ENCODE results near the gene CCR8. TPM values are rescaled to one million over a fixed set of nuclear protein-coding genes. Genes with fewer than 3 reads are reported as not detected.
"Not testable (repeated sequence)": the region's sequence is repeated elsewhere in the genome, so short reads cannot be mapped to it uniquely, and the experiment has no call there.

The CCR8 gene
- total and polyA plus RNA-seq, 2 experiments from 2014 or later: not detected

DNA sequence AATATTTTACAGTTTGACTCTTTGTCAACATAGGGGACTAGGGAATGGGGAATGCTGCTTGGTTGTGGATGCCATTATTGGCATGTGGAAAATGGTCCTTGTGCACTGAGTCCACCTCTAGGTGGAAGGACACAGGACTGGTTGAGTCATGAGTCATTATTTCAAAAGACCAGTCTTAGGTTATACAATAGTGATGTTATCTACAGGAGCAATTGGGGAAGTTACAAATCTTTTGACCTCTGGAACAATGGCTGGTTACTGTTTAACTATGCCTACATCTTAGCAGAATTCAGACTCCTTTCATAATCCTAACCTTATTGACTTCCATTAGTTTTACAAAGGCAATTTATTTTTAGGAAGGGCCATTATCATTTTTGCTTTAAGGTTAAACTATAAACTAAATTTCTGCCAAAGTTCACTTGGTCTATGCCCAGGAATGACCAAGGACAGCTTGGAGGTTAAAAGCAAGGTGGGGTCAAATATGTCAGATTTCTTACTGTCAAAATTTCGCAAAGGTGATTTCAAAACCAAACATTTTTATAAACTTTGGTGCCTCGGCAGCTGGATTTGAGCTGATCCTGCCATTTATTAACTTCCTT lies 11.8 kb upstream of the CCR8 start:
- Histone ChIP-seq H3K79me2 (no peaks in the 10 kb centered on the region), H3K4me1 (ENCODE audit: insufficient read depth) (no peaks in the 10 kb centered on the region), H3K9me2 (replicated peaks; ENCODE audit: insufficient read depth) (no peaks in the 10 kb centered on the region), H3K9me3 (ENCODE audit: low read depth) (no peaks in the 10 kb centered on the region), H3K27me3 (no peaks in the 10 kb centered on the region), H3K4me3 (no peak overlapping the region), H3K4me2 (peak overlapping the region; percentile 11), H3K36me3 (replicated peaks; ENCODE audit: insufficient read depth, low read depth) (no peaks in the 10 kb centered on the region), H2AFZ (no peak overlapping the region), H3K27ac (peak overlapping the region; percentile 49), H4K20me1 (ENCODE audit: insufficient read depth, poor library complexity, severe bottlenecking) (no peaks in the 10 kb centered on the region)
- WGBS (ENCODE audit: low lambda C conversion rate, missing lambda C conversion rate): 61% methylated on average over 2 of the region's 2 CpGs
- TF ChIP-seq EZH2phosphoT487 (IDR thresholded peaks at IDR 0.05; ENCODE audit: low read depth, severe bottlenecking, unreplicated experiment) (no peak), EZH2 (IDR thresholded peaks at IDR 0.05; ENCODE audit: borderline replicate concordance) (no peak)
- TF ChIP-seq, protein P1, sequence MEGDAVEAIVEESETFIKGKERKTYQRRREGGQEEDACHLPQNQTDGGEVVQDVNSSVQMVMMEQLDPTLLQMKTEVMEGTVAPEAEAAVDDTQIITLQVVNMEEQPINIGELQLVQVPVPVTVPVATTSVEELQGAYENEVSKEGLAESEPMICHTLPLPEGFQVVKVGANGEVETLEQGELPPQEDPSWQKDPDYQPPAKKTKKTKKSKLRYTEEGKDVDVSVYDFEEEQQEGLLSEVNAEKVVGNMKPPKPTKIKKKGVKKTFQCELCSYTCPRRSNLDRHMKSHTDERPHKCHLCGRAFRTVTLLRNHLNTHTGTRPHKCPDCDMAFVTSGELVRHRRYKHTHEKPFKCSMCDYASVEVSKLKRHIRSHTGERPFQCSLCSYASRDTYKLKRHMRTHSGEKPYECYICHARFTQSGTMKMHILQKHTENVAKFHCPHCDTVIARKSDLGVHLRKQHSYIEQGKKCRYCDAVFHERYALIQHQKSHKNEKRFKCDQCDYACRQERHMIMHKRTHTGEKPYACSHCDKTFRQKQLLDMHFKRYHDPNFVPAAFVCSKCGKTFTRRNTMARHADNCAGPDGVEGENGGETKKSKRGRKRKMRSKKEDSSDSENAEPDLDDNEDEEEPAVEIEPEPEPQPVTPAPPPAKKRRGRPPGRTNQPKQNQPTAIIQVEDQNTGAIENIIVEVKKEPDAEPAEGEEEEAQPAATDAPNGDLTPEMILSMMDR (IDR thresholded peaks at IDR 0.05; ENCODE audit: poor library complexity): no peak
- DNase-seq (ENCODE audit: low spot score): peak; percentile 59

DNA sequence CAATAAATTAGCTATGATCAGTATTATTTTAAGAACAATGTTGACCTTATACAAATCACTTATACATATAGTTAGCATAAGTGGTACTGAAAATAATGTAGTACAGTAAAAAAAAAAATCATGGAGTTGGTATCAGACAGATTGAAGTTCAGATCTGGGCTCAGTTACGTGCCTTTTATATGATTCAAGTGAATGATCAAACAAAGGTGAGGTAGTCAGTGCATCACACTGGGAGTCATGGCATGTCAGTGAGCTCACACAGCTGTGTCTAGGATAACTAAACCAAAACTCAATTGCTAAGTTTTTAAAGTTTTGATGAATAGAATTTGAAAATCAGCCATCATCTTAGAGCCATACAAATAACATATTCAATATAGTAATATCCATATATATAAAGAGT lies 11.2 kb upstream of the CCR8 start:
- Histone ChIP-seq H3K9me2 (replicated peaks; ENCODE audit: insufficient read depth) (no peaks in the 10 kb centered on the region), H3K4me1 (ENCODE audit: insufficient read depth) (no peaks in the 10 kb centered on the region), H4K20me1 (ENCODE audit: insufficient read depth, poor library complexity, severe bottlenecking) (no peaks in the 10 kb centered on the region), H3K27me3 (no peaks in the 10 kb centered on the region), H3K4me2 (peak overlapping the region; percentile 11), H3K4me3 (no peak overlapping the region), H3K36me3 (replicated peaks; ENCODE audit: insufficient read depth, low read depth) (no peaks in the 10 kb centered on the region), H3K79me2 (no peaks in the 10 kb centered on the region), H3K9me3 (ENCODE audit: low read depth) (no peaks in the 10 kb centered on the region), H2AFZ (no peak overlapping the region), H3K27ac (peak overlapping the region; percentile 34)
- no peak for DNase-seq (ENCODE audit: low spot score)
- WGBS (ENCODE audit: low lambda C conversion rate, missing lambda C conversion rate): 62% methylated on average over 1 of the region's 1 CpG
- TF ChIP-seq EZH2 (IDR thresholded peaks at IDR 0.05; ENCODE audit: borderline replicate concordance): no peak
- TF ChIP-seq, protein P1 (IDR thresholded peaks at IDR 0.05; ENCODE audit: poor library complexity): no peak
- no peak for TF ChIP-seq EZH2phosphoT487 (IDR thresholded peaks at IDR 0.05; ENCODE audit: low read depth, severe bottlenecking, unreplicated experiment)

DNA sequence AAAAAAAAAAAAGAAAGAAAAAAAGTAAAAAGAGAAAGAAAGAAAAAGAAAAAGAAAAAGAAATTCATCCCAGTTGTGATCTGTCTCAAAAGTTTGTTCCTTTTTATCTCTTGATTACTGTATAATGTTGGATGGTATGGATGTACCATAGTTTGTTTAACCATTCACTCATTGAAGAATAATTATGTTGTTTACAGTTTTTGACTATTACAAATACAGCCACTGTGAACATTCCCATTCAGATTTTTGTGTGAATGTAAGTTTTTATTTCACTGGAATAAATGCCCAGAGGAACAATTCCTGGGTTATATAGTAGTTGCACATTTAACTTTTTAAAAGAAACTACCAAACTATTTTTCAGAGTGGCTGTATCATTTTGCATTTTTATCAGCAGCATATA lies 10.3 kb upstream of the CCR8 start:
- Histone ChIP-seq H3K4me1 (ENCODE audit: insufficient read depth) (no peaks in the 10 kb centered on the region), H3K79me2 (no peaks in the 10 kb centered on the region), H3K36me3 (replicated peaks; ENCODE audit: insufficient read depth, low read depth) (no peaks in the 10 kb centered on the region), H3K4me3 (no peak overlapping the region), H3K9me2 (replicated peaks; ENCODE audit: insufficient read depth) (no peaks in the 10 kb centered on the region), H3K9me3 (ENCODE audit: low read depth) (no peaks in the 10 kb centered on the region), H3K27me3 (no peaks in the 10 kb centered on the region), H4K20me1 (ENCODE audit: insufficient read depth, poor library complexity, severe bottlenecking) (no peaks in the 10 kb centered on the region), H3K4me2 (no peak overlapping the region), H3K27ac (no peak overlapping the region), H2AFZ (no peak overlapping the region)
- no peak for TF ChIP-seq EZH2 (IDR thresholded peaks at IDR 0.05; ENCODE audit: borderline replicate concordance)
- TF ChIP-seq EZH2phosphoT487 (IDR thresholded peaks at IDR 0.05; ENCODE audit: low read depth, severe bottlenecking, unreplicated experiment): no peak
- TF ChIP-seq, protein P1 (IDR thresholded peaks at IDR 0.05; ENCODE audit: poor library complexity): no peak
- DNase-seq (ENCODE audit: low spot score): no peak

DNA sequence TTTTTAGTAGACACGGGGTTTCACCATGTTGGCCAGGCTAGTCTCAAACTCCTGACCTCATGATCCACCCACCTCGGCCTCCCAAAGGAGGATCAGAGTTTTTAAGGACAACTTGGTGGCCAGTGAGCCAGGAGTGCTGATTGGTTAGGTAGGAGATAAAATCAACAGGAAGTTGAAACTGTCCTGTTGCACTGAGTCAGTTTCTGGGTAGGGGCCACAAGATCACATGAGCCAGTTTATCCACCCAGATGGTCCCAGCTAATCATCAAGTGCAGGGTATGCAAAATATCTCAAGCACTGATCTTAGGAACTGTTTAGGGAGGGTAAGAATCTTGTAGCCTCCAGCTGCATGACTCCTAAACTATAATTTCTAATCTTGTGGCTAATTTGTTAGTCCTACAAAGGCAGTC lies 7.9 kb upstream of the CCR8 start:
- not testable (repeated sequence) for H4K20me1 ChIP-seq (ENCODE audit: insufficient read depth, poor library complexity, severe bottlenecking); H3K9me2 ChIP-seq (replicated peaks; ENCODE audit: insufficient read depth); H3K4me2 ChIP-seq; H3K36me3 ChIP-seq (replicated peaks; ENCODE audit: insufficient read depth, low read depth); H3K27ac ChIP-seq; H3K4me1 ChIP-seq (ENCODE audit: insufficient read depth); H3K79me2 ChIP-seq; H2AFZ ChIP-seq; H3K27me3 ChIP-seq; DNase-seq (ENCODE audit: low spot score); H3K4me3 ChIP-seq; H3K9me3 ChIP-seq (ENCODE audit: low read depth)
- 71% methylated on average over 2 of the region's 2 CpGs for WGBS (ENCODE audit: low lambda C conversion rate, missing lambda C conversion rate)

DNA sequence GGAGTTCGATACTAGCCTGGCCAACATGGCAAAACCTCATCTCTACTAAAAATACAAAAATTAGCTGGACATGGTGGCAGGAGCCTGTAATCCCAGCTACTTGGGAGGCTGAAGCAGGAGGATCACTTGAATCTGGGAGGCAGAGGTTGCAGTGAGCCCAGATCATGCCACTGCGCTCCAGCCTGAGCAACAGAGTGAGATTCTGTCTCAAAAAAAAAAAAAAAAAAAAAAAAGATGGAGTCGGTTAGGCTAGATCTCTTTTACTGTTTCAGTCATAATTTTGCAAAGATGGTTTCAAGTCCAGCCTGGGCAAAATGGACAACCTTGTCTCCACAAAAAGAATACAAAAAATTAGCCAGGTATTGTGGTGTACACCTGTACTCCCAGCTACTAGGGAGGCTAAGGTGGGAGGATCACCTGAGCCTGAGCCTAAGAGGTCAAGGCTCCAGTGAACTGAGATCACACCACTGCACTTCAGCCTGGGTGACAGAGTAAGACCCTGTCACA lies 7.2 kb upstream of the CCR8 start:
- not testable (repeated sequence) for H3K27me3 ChIP-seq; H3K36me3 ChIP-seq (replicated peaks; ENCODE audit: insufficient read depth, low read depth); H3K79me2 ChIP-seq; H3K9me3 ChIP-seq (ENCODE audit: low read depth); H3K9me2 ChIP-seq (replicated peaks; ENCODE audit: insufficient read depth); H2AFZ ChIP-seq; H3K4me1 ChIP-seq (ENCODE audit: insufficient read depth); H3K4me2 ChIP-seq; H3K4me3 ChIP-seq; H3K27ac ChIP-seq; H4K20me1 ChIP-seq (ENCODE audit: insufficient read depth, poor library complexity, severe bottlenecking); DNase-seq (ENCODE audit: low spot score)
- 82% methylated on average over 3 of the region's 3 CpGs for WGBS (ENCODE audit: low lambda C conversion rate, missing lambda C conversion rate)
